Forelimb muscle (tissue), 1 donor: Measurements from ENCODE around the gene LRMDA. TPM values are rescaled to one million over a fixed set of nuclear protein-coding genes. Genes with fewer than 3 reads are reported as not detected.

ENCODE experiments used
- DNase-seq: peaks from one replicate; pipeline ENCODE4 v3.0.0-alpha.2; 2013; ENCODE audit warnings: low read depth
- polyA plus RNA-seq: library from polyadenylated mRNA; unstranded; fragments of 120-200 nt; gene quantifications from one replicate; pipeline ENCODE4 v1.2.1, GENCODE V29; 2013; ENCODE audit not compliant: insufficient read length

LRMDA gene
- polyA plus RNA-seq, 1 donor: 5.1 TPM

DNA sequence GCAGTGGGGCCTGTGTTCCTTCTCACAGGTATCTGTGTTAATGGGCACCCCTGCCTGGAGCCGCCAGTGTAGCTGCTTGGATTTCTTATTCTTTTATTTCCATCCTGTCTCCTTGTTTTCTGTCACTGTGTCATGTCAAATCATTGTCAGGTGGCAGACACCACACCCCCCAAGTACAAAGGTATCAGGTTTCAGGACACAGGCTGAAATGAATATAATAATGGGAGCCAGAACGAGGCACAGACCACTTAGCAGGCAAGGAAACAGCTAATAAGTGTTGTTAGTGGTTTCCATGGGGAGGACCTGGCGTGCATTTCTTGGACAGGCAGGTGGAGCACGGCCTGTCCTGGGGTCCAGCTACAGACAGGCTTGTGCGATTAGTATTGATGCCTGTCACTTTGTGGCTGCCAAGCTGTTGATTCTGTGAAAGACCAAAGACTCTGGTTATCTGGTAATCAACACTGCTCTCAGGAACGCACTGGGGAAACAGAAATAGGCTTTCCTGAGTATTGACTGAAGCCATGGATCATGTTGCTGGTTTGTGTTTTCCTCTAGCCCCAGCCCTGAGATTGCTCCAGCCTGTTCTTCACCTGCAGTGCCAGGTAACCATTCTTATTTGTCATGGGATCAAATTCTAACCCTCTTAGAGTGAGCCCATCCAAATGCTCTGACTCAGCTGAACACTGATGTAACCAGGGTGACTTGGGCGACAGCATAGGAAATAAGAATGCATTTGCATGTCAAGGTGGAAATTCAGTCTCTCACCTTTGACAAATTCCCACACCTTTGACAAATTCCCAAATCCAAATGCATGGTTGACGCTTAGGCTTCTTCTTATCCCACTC, 1002.0 kb downstream of the LRMDA start:
- DNase-seq: no peak

DNA sequence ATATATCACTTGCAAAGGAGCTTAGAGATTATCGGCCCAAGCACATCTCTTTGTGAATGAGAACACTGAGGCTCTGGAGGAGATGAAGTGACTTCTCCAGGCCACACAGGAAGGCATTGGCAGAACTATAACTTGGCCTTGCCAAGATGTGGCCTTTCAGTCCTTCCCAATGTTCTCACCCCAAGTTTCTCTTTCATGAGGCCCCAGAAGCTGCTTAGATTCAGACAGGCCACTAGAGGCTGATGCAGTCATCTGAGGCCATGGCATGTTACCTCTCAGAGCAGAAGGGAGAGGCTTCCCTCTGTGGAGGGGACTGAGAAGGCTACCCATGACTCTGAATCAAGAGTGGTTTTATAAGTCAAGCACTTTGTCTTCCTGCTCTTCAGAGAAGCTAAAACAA, 1003.7 kb downstream of the LRMDA start:
- DNase-seq: no peak

DNA sequence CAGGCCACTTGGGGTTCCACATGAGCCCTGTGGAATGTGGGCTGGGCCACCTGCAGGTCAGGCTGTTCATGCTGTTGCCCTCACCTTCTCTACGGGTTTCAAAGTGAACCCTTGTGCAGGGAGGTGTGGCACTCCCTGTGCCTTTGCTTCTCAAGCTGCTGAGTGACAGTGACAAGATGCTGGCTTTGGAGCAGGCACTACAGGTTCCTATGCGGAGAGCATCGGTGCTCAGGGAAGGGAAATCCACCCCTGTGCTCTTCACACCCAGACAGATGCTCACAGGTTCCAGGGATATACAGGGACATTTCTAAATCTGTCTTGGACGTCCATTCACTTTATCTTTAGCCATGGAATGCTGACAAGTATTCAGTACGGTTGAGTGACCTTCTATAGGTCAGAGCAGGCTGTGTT, 1005.0 kb downstream of the LRMDA start:
- DNase-seq: no peak

DNA sequence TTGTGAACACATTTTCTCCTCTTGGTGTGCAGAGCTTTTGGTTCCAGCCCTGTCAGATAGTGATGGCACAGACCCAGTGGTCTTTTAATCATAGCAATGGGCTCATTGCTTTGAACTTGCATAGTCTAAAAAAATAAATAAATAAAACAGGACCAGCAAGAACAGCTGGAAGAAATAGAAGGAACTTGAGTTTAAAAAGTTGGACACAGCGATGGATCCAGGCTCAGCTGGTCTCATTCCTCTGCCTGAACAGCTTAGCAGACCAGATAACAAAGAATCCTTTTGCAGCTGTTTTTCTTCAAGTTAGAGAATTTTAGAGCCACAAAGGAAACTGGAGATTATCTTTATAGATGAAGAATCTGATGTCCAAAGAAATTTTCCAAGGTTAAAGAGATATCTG, 1005.6 kb downstream of the LRMDA start:
- peak; percentile 62 for DNase-seq

DNA sequence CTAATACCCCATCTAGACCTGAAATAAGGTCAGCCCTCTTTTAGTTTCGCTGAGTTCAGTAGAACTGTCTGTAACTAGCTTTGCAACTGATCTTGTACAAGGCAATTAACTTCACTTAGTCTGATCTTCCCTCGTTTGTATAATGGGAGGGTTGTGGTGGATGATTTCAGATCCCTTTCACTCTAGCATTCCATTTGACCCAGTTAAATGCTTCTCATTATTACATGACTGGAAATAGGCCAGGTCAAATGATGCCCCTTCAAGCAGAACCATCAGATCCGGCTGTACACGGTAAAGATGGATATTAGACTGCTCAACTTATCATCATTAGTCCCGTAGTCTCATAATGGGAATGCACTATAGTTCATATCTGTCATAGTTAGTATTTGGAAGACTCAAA, 1009.0 kb downstream of the LRMDA start:
- no peak for DNase-seq

DNA sequence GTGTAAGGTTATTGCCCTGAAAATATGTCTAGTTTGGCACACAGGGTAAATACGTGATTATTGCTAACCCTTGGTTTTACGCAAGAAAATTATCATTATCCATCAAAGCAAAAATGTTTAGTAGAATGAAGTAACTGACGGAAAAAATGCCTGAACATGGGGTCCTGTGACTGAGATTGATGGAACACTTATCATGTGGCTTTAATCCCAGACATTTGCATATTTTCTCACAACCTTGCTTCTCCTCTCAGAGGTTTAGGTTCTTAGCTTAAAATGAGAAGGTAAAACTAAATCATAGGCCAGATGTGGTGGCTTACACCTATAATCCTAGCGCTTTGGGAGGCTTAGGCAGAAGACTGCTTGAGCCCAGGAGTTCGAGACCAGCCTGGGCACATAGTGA, 1010.7 kb downstream of the LRMDA start:
- DNase-seq: no peak

DNA sequence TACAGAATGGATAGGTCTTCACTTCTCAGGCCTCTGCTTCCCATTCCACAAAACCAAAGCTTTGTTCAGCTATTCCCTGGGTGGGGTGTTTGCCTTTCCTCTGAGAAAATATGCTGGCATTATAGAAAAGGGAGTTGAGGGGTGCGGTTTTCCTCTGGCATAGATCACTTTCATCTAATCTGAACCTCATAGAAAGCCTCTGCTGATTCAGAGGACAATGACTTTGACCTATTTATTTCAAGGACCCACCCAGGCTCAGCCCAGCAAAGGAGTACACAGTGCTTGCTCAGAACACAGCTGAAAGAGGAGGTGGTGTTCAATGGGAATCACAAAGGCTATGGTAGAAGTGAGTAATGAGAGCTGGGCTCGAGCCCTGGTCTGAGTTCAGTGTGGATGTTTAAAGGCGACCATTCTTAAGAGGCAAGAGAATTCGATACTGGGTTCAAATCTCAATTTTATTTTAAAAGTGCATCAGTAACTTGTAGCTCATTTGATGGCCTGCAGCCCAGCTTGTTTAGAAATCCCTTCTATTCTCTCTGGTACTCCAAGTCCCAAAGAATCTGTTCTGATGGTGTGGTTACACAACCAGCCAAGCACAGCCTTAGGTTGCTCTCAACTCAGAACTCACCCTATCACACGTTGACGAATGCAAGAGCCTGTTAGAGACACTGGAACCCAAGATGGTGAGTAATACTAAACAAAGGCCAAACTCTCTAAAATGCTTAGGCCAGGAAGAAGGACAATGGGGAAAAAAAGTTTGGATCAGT, 1012.8 kb downstream of the LRMDA start:
- no peak for DNase-seq

DNA sequence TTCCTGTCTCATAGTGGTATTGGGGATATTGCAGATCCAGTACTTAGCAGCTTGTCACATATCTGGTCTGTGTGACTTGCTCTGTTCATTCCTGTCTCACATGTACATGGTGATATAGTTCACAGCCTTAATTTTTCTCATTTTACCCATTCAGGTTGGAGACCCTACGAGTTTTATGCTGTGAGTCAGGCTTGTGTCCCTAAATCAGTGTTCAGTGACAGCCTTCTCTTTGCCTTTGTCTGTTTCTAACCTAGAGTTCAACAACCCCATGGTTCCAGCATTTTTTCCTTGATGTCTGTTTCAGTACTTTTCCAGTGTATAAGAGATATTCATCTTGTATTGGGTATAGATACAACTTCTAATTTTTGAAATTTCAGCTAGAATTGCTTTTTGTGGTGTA, 1016.2 kb downstream of the LRMDA start:
- DNase-seq: no peak

DNA sequence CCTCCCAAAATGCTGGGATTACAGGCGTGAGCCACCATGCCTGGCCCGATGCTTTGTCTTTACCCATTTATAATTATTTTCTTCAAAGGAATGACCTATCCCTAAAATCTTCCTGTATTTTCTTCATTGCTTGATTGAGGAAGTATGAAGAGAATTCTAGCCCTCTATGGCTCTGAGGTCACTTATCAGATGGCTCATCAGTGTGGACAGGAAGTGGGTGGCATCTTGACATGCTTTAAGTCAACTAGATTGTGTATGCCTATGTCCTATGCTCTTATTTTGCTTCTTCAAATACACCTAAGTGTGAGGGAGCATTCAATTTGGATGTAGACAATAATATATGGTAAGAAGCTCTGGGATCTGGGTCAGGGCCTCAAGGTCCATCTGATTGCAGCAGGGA, 1020.5 kb downstream of the LRMDA start:
- no peak for DNase-seq

DNA sequence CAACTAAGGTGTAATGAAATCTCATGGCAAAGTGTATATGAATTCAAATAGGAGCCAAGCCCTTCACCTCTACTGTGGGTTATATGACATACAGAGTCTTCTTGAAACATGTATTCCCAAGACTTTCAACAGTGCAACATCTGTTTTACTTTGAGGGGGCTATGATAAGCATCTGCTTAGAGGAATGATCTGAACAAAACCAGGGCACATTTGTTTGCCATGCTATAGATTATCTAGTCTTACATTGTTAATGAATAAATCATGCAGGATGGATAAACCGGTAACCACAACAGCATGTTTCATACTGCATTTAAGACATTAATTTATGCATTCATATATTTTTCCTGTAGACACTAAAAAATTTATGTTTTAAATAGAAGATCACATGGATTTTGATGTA, 1021.9 kb downstream of the LRMDA start:
- no peak for DNase-seq

DNA sequence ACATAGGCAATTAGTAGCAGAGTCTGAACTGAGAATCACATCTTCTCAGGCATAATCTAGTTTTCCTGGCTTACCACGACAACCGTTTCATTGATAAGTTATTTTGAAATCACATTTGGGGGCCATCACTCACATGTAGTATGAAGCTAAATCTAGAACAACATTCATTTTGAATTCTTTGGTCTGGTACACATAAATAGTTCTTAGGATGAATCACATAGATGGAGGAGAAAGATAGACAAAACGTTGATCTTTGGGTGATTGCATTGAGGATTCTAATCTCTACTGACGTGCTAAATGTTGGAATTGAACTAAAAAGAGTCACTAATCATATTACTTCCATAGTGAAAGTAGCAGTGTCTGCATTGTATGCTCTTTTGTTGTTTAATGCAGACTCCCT, 1022.6 kb downstream of the LRMDA start:
- DNase-seq: no peak

DNA sequence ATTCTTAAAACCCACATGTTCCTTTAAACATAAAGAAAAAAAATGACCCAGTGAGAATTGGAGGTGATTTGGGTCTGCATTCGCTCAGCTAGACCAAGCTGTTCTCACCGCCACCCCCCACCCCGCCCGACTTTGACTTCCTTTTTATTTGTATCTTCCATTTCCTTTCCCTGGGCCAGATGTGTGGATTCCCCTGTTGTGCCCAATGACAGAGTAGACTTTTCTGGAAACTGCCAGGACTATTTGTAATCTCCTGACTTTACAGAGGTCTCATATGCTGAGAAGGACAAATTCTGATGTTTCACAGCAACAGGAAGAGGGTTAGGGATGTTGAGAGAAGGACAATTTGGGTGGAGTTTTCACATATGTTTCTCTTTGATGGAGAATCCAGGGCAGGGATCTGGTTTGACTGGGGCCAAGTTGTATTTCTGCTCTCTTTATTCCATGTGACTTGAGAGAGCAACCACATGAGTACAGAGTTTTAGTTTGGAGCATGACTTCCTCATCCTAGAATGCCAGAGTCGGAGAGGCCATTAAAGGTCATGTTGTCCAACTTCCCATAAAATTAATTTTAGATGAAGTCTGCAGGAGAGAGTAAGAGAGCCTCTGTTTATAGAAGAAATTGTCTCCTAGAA, 1023.2 kb downstream of the LRMDA start:
- no peak for DNase-seq

DNA sequence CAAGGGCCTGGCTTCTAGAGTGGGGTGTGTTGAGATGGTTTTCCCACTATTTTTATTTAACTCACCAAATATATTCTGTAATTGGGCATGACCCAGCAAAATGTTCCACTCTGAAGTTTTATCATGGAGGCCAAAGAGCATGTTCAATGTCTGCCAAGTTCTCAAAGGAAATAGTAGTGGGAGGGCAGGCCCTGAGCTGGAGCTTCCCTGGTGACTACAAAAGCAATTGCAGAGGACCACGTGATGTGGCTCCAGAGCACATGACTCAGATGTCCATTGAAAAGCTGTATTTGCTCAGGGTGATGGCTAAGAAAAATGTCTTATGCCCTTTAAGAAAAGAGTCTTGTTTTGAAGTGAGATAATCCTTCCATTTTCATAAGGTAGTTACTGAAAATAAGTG, 1024.8 kb downstream of the LRMDA start:
- no peak for DNase-seq

DNA sequence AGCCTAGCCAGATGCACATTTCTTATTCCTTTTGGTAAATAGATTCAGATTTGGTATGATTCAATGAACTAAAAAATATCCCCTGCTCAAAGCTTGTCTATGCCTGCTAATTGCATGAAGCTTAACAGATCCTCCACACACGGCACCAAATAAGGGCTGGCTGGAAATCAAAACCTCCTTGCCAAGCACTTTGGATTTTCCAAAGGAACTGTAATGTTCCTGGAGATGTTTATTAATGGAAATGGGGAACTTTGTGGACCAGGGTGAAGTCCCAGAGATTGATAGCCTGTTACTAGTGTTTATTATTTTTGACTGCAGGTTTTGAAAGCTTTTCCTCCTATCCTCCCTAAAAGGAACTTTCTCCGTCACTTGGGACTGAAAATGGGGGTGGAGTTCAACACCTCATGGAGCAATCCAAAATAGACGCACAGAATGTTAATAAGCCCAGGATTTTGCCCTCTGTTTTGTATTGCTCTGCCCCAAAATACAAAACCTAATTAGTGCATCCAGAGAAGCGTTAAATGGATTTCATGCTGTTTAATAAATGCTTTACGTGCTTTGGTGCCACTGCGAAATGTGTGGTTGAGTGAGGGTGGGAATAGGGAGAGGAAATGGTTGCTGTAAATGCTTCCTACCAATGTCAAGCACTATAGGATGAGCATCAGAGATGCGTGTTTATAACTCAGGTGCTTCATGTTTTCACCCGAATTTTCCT, 1027.7 kb downstream of the LRMDA start:
- DNase-seq: no peak

DNA sequence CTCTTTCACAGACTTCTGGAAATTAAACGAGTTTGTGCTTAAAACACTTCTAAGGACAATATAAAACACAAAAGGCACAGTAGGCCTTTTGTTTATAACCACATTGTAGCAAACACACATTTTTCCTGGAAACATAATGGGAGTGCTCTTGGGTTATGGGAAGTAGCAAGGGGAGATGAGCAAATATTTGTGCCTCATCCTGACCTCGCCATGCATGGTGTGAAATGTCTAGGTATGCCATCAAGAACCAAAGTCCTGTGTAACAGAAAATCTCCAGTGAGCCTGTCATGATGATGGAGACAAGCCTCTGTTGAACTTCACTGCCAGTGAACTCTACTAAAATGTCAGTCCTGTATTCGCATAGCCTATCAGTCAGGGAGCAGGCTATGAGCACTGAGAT, 1029.6 kb downstream of the LRMDA start:
- DNase-seq: no peak

DNA sequence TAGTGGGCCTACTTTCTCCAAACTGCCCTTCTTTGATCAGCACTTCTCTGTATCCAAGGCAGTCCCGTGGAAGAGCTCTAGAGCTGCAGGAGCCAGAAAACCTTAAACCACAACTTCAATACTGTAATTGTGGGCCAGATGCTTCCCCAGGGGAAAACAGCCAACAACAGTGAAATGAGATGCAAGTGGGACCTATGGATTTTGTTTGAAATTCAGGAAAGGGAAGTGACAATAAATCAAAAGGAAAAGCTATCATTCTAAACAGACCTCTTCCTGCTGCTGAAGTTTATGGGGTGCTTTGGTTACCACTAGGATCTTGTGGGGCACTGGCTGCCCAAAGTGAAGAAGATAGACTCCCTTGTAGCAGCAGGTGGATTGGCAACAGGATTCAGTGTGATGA, 1031.7 kb downstream of the LRMDA start:
- DNase-seq: no peak

DNA sequence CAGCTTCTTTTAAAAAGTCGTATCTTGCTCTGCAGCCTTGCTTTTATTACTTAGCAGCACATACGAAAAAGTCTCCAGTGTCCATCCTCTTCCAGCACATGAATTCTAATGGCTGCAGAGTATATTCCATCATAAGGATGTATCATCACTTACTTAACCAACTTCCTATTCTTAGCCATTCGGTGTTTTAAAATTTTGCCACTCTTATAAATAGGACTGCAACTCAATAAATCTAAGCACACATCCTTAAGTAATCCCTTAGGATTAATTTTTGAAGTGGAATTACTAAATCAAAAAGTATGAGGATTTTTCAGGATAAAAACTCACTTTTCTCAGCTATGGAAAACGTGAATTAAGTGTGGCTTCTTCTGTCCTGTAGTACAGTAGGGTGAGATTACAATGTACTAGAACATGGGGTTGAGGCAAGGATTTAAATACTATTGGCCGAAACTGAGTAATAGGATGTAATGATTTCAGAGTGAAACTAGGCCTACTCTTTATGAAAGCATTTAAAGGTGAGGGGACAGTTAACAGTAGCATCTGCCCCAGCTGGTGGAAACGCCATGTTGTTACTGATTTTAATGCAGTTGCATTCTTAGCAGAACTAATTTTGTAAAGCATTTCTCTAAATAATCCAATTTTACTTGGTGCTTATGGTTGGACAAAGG, 1035.5 kb downstream of the LRMDA start:
- peak; percentile 8 for DNase-seq

DNA sequence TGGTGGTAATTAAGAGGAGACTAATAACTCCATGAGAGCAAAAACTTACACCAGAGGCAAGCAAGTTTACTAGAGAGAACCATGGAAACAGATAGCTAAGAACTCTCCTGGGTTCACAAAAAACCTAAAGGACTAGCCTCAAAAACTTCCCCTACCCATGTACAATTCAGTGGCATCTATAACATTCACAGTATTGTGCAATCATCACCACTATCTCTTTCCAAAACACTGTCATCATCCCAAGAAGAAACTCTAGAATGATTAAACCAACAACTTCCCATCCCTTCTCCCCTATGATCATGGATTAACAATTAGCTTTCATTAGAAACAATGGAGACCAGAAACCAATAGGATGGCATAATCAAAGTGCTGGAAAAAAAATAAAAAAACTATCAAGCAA, 1038.3 kb downstream of the LRMDA start:
- DNase-seq: no peak

DNA sequence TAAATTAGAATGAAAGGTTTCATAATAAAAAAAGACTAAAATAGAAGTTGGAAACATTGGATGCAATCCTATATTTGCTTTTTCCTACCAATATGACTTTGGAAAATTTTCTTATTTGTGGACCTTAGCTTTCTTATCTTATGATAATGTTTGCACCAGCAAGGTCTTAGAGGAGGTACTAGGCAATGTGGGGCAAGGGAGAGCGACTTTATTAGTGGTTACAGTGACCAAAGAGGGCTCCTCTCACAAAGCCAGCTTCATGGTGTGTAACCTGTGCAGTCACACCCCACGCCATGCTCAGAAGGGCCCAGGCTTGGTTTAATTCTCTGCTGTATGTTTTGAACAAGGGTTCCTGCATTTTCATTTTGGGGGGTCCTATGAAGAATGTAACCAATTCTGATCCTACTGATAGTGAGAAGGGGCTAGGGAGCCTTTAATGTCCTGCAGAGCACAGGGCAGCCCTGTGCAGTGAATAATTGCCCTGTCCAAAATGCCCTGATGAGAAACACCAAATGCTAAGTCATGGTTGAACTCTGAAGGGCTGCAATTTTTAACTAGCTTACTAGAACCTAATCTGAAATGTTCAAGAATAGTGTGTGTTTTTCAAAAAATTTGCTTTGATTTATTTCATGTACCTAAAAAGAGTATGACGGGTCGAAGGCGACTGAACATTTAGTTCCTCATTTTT, 1047.8 kb downstream of the LRMDA start:
- no peak for DNase-seq

DNA sequence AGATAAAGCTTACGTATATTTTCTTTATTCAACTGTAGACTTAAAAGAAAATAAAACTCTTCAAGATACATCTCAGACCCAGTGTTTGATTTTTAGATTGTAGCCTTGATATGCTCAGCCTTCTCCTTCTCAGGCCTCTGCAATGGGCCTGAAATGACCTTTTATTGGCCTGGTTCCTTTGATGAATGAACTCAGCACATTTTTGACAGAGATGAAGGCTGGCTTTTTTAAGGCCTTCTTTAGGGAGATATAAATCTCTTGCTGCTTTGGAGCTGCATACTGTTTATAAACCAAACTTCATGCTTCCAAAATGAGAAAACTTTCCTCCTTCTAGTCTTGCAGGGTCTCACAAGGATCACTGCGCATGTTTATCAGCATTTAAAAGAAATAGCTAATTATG, 1049.8 kb downstream of the LRMDA start:
- no peak for DNase-seq

DNA sequence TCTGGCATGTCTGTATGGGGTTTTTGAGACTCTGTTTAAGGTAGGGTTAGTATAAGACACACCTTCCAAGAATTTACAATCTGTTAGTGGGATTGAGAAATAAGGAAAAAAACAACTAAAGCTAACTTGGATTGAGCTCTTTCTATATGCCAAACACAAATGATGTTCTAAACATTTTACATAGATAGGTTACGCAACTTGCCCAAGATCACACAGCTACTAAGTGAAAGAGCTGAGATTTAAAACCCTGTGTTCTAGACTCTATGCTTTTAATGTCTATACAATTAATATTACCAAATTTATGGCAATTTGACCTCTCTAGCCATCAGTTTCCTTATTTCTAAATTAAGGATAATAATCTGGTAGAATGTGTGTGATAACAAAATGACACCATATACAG, 1056.2 kb downstream of the LRMDA start:
- DNase-seq: no peak
